Karpas-422 (cell line): ENCODE data around the gene ZNF341. TPM values are rescaled to one million over a fixed set of nuclear protein-coding genes. Genes with fewer than 3 reads are reported as not detected.

ENCODE experiments used
- DNase-seq: peaks from one replicate; pipeline ENCODE4 v3.0.0-alpha.2; 2015
- H2AFZ ChIP-seq: fragments of 200-600 bp; sonication (generic); 2 replicates; pipeline ENCODE4 v1.6.1; 2014; ENCODE audit warnings: antibody characterized with exemption, low read length, mixed read lengths
- H3K27ac ChIP-seq: fragments of 200-600 bp; sonication (generic); 2 replicates; pipeline ENCODE4 v1.5.1; 2014; ENCODE audit warnings: mild to moderate bottlenecking, low read length, moderate library complexity
- H3K27me3 ChIP-seq: fragments of 200-600 bp; sonication (generic); 2 replicates; pipeline ENCODE4 v1.6.1; 2014; ENCODE audit warnings: low read length, mixed read lengths
- H3K36me3 ChIP-seq: fragments of 200-600 bp; sonication (generic); 2 replicates; pipeline ENCODE4 v1.6.1; 2014; ENCODE audit warnings: low read length, mixed read lengths; ENCODE audit not compliant: insufficient read depth
- H3K4me1 ChIP-seq: fragments of 200-600 bp; sonication (generic); 2 replicates; pipeline ENCODE4 v1.6.1; 2014; ENCODE audit warnings: mild to moderate bottlenecking, low read length, mixed read lengths
- H3K4me2 ChIP-seq: fragments of 200-600 bp; sonication (generic); 2 replicates; pipeline ENCODE4 v1.6.1; 2014; ENCODE audit warnings: low read length, low read depth, mild to moderate bottlenecking; ENCODE audit not compliant: poor library complexity, severe bottlenecking
- H3K4me3 ChIP-seq: fragments of 200-600 bp; sonication (generic); 2 replicates; pipeline ENCODE4 v1.5.1; 2014; ENCODE audit warnings: mild to moderate bottlenecking, antibody characterized with exemption, low read length, mixed read lengths
- H3K79me2 ChIP-seq: fragments of 200-600 bp; sonication (generic); 2 replicates; pipeline ENCODE4 v1.6.1; 2014; ENCODE audit warnings: mild to moderate bottlenecking, low read length, mixed read lengths
- H3K9ac ChIP-seq: fragments of 200-600 bp; sonication (generic); 2 replicates; pipeline ENCODE4 v1.6.0; 2014; ENCODE audit warnings: low read length
- H3K9me2 ChIP-seq: fragments of 200-600 bp; sonication (generic), shearing (Covaris generic); replicated peaks from 2 replicates; pipeline ENCODE4 v1.6.0; 2014; ENCODE audit warnings: mild to moderate bottlenecking, low read length, moderate library complexity; ENCODE audit not compliant: insufficient read depth
- H3K9me3 ChIP-seq: fragments of 300-700, 200-600 bp; sonication (generic); 2 replicates; pipeline ENCODE4 v1.6.1; 2014; ENCODE audit warnings: low read length, mixed read lengths
- H4K20me1 ChIP-seq: fragments of 200-600 bp; sonication (generic); 2 replicates; pipeline ENCODE4 v1.6.1; 2014; ENCODE audit warnings: mild to moderate bottlenecking, antibody characterized with exemption, low read length, low read depth; ENCODE audit not compliant: insufficient read depth
- total RNA-seq: library from RNA; depleted of rRNA; stranded (reverse); fragments of >200 nt; shearing (Covaris generic); gene quantifications from 2 replicates; pipeline ENCODE4 v1.2.3, GENCODE V29; 2014; ENCODE audit warnings: low replicate concordance

Gene ZNF341
- total RNA-seq, 1 experiment from 2014 or later = 3.0 TPM

DNA sequence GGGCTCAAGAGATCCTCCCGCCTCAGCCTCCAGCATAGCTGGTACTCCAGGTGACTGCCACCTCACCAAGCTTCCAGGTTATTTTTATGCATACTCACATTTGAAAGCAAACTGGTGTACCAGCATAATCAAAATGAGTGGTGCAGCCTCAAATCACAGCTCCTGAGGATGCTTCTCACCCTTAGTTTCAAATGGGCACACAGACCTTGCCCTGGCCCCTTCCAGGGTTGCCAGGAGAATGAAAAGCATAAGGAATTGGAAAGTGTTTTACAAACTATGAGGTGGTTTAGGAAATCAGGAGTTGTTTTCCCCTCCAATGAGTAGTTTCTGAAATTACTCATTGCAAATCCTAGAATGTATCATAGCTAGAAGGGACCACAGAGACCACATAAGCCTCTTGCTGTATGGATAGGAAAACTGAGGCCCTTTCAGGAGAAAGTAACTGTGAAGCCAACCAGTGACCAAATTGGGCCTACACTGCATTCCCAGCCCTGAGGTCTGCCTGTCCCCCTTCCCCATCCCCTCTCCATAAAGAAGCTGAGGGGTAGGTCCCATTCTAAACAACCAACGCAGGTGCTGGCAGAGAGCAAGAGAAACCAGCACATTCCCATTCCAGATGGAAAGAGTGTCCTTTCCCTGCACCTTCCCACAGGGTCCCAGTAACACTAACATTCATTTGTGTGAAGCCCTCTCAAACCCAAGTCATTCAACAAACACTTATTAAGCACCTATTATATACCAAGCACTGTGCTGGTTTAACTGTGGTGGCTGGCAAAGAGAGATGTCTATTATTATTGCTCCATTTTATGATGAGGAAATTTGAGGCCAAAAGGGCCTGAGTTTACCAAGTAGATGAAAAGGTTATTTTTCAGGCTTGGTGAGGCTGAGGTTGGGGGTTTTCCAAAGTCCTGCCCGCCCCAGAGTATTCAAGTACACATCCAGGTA is 43.5 kb upstream of the ZNF341 start:
- Histone ChIP-seq H3K4me2 (no peak overlapping the region), H3K9ac (no peak overlapping the region), H3K9me2 (no peaks in the 10 kb centered on the region), H3K36me3 (no peaks in the 10 kb centered on the region), H3K9me3 (no peaks in the 10 kb centered on the region), H2AFZ (no peak overlapping the region), H3K27me3 (no peaks in the 10 kb centered on the region), H3K79me2 (peaks cover 19% of the 10 kb centered on the region), H4K20me1 (peaks cover 14% of the 10 kb centered on the region; the same call in 1 of the 2 replicates), H3K4me3 (no peak overlapping the region), H3K4me1 (peaks cover 29% of the 10 kb centered on the region), H3K27ac (no peak overlapping the region)
- DNase-seq = no peak

- Histone ChIP-seq H3K36me3 (no peaks in the 10 kb centered on the region), H3K4me2 (no peak overlapping the region), H4K20me1 (peaks cover 11% of the 10 kb centered on the region; the same call in 1 of the 2 replicates), H2AFZ (no peak overlapping the region), H3K27ac (no peak overlapping the region), H3K4me1 (peaks cover 26% of the 10 kb centered on the region), H3K27me3 (no peaks in the 10 kb centered on the region), H3K9ac (no peak overlapping the region), H3K79me2 (peaks cover 13% of the 10 kb centered on the region), H3K9me2 (no peaks in the 10 kb centered on the region), H3K9me3 (no peaks in the 10 kb centered on the region), H3K4me3 (no peak overlapping the region)
- no peak for DNase-seq
Measured at GRCh38 chr20:33688938-33689424, 42.8 kb upstream of the ZNF341 start.

GRCh38 chr20:33689493-33689892 is 42.3 kb upstream of the ZNF341 start:
- Histone ChIP-seq H2AFZ (no peak overlapping the region), H3K4me3 (no peak overlapping the region), H3K27me3 (no peaks in the 10 kb centered on the region), H3K9ac (no peak overlapping the region), H3K4me1 (peaks cover 21% of the 10 kb centered on the region), H3K36me3 (no peaks in the 10 kb centered on the region), H3K4me2 (no peak overlapping the region), H3K79me2 (peaks cover 8% of the 10 kb centered on the region), H3K9me2 (no peaks in the 10 kb centered on the region), H3K27ac (no peak overlapping the region), H4K20me1 (peaks cover 6% of the 10 kb centered on the region; the same call in 1 of the 2 replicates), H3K9me3 (no peaks in the 10 kb centered on the region)
- DNase-seq = no peak

DNA sequence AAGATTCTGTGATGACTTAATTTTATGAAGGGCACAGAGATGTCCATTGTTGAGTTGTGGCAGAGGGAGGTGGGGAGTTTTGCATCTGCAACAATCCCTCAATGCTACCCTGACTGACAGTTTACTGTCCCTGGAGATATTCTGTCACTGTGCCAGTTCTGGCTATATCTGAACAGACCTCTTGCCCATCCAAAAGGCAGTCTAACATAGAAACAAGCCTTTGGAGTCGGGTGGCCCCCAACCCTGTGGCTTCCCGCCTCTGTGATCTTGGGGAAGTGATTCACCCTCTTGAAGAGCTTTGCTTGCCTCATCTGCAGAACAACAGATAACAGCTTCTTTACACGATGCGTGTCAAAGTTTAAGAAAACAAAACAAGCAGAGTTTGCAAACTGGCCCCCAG is 41.8 kb upstream of the ZNF341 start:
- peaks cover 16% of the 10 kb centered on the region for H3K4me1 ChIP-seq
- H3K9ac ChIP-seq = peak overlapping the region; percentile 0; the same call in 1 of the 2 replicates
- H3K36me3 ChIP-seq = no peaks in the 10 kb centered on the region
- no peaks in the 10 kb centered on the region for H3K27me3 ChIP-seq
- peaks cover 3% of the 10 kb centered on the region for H3K79me2 ChIP-seq
- peaks cover 1% of the 10 kb centered on the region; the same call in 1 of the 2 replicates for H4K20me1 ChIP-seq
- H3K9me2 ChIP-seq = no peaks in the 10 kb centered on the region
- no peak overlapping the region for H3K4me2 ChIP-seq
- 0 out of 2 replicates have a peak overlapping the region, but pooled peaks have one; percentile 46 for H2AFZ ChIP-seq
- H3K9me3 ChIP-seq = no peaks in the 10 kb centered on the region
- H3K4me3 ChIP-seq = no peak overlapping the region
- DNase-seq = no peak
- no peak overlapping the region for H3K27ac ChIP-seq

GRCh38 chr20:33693289-33693688 is 38.5 kb upstream of the ZNF341 start:
- H3K27ac ChIP-seq = no peak overlapping the region
- H3K9me2 ChIP-seq = no peaks in the 10 kb centered on the region
- H3K79me2 ChIP-seq = no peaks in the 10 kb centered on the region
- H4K20me1 ChIP-seq = no peaks in the 10 kb centered on the region
- H3K4me3 ChIP-seq = no peak overlapping the region
- H3K9ac ChIP-seq = no peak overlapping the region
- H3K36me3 ChIP-seq = no peaks in the 10 kb centered on the region
- DNase-seq = no peak
- no peak overlapping the region for H2AFZ ChIP-seq
- H3K4me1 ChIP-seq = peaks cover 8% of the 10 kb centered on the region
- H3K9me3 ChIP-seq = no peaks in the 10 kb centered on the region
- H3K27me3 ChIP-seq = no peaks in the 10 kb centered on the region
- no peak overlapping the region for H3K4me2 ChIP-seq

- H3K9ac ChIP-seq = no peak overlapping the region
- H2AFZ ChIP-seq = no peak overlapping the region
- H3K4me3 ChIP-seq = no peak overlapping the region
- H3K27ac ChIP-seq = no peak overlapping the region
- H3K4me2 ChIP-seq = no peak overlapping the region
- no peaks in the 10 kb centered on the region for H4K20me1 ChIP-seq
- H3K36me3 ChIP-seq = no peaks in the 10 kb centered on the region
- no peak for DNase-seq
- H3K79me2 ChIP-seq = no peaks in the 10 kb centered on the region
- H3K27me3 ChIP-seq = no peaks in the 10 kb centered on the region
- peaks cover 8% of the 10 kb centered on the region for H3K4me1 ChIP-seq
- H3K9me2 ChIP-seq = no peaks in the 10 kb centered on the region
- H3K9me3 ChIP-seq = no peaks in the 10 kb centered on the region
Measured at GRCh38 chr20:33693741-33694638, 37.8 kb upstream of the ZNF341 start.

- no peaks in the 10 kb centered on the region for H4K20me1 ChIP-seq
- H3K9me2 ChIP-seq = no peaks in the 10 kb centered on the region
- H3K9me3 ChIP-seq = no peaks in the 10 kb centered on the region
- H3K4me2 ChIP-seq = no peak overlapping the region
- DNase-seq = no peak
- no peak overlapping the region for H3K27ac ChIP-seq
- no peak overlapping the region for H3K9ac ChIP-seq
- no peak overlapping the region for H2AFZ ChIP-seq
- no peaks in the 10 kb centered on the region for H3K79me2 ChIP-seq
- H3K36me3 ChIP-seq = no peaks in the 10 kb centered on the region
- H3K4me1 ChIP-seq = peaks cover 6% of the 10 kb centered on the region
- no peaks in the 10 kb centered on the region for H3K27me3 ChIP-seq
- H3K4me3 ChIP-seq = no peak overlapping the region
Measured at GRCh38 chr20:33694639-33695012, 37.2 kb upstream of the ZNF341 start.

DNA sequence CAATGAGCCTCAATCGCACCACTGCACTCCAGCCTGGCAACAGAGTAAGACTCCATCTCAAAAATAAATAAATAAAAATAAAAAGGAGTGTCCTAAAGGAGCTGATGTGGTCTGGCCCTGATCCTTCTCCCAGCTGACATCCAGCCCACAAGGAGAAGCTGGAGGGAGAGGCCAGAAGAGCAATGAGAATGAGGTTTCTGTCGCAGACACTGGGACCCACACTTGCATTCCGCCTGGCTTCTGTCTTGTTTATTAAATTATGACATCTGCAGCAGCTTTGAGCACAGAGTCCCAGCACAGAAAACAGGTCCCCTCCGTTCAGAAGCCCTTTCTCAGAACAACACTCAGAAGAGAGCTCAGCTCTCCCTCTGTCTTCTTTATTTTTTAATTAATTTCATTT is 35.3 kb upstream of the ZNF341 start:
- Histone ChIP-seq H3K27ac (no peak overlapping the region), H2AFZ (no peak overlapping the region), H3K36me3 (no peaks in the 10 kb centered on the region), H3K9me3 (no peaks in the 10 kb centered on the region), H3K27me3 (no peaks in the 10 kb centered on the region), H3K4me1 (no peaks in the 10 kb centered on the region), H3K9me2 (no peaks in the 10 kb centered on the region), H3K9ac (no peak overlapping the region), H3K4me3 (no peak overlapping the region), H3K79me2 (no peaks in the 10 kb centered on the region), H3K4me2 (no peak overlapping the region), H4K20me1 (no peaks in the 10 kb centered on the region)
- DNase-seq = no peak
